Caco-2 (cell line): ENCODE results near the gene PRRG2. TPM values are rescaled to one million over a fixed set of nuclear protein-coding genes. Genes with fewer than 3 reads are reported as not detected.

Experiments
- BruUV-seq: library from RNA; stranded (reverse); fragments of 400-500 nt; replicated peaks from 2 replicates; lab custom pipeline; 2021; lab: Mats Ljungman, UMichigan
- CTCF ChIA-PET: fragments of 300-600 bp; sonication (Branson Sonifier 250); formaldehyde crosslinking; loops from one replicate; lab custom pipeline; 2022; ENCODE audit warnings: antibody characterized with exemption; lab: Charles Lee
- POLR2A ChIA-PET: fragments of 300-600 bp; sonication (Branson Sonifier 250); formaldehyde crosslinking; loops from one replicate; lab custom pipeline; 2022; ENCODE audit warnings: antibody characterized with exemption; lab: Charles Lee
- DNase-seq, 2 experiments: peaks; one replicate each; pipeline versions ENCODE4 v3.0.0 to v3.0.0-alpha.2; 2020 to 2022
- H3K27me3 ChIP-seq: replicated peaks from 2 replicates; pipeline ENCODE4 v1.6.0; 2011; ENCODE audit warnings: low read length; ENCODE audit not compliant: control insufficient read depth, insufficient read depth
- H3K36me3 ChIP-seq: 2 replicates; pipeline ENCODE4 v1.5.1; 2011; ENCODE audit warnings: low read length; ENCODE audit not compliant: control insufficient read depth, insufficient read depth
- H3K4me1 ChIP-seq: fragments of 250-450 bp; sonication (Bioruptor Pico); 2 replicates; pipeline ENCODE4 v1.5.1; 2020; ENCODE audit warnings: mild to moderate bottlenecking
- H3K4me3 ChIP-seq: 2 replicates; pipeline ENCODE4 v1.5.1; 2011; ENCODE audit warnings: low read depth, mild to moderate bottlenecking, control low read depth, low read length
- H3K9me3 ChIP-seq: fragments of 250-450 bp; sonication (Bioruptor Pico); 2 replicates; pipeline ENCODE4 v1.5.1; 2020; ENCODE audit warnings: mild to moderate bottlenecking, moderate library complexity
- H3K27ac Mint-ChIP-seq: one replicate; pipeline ENCODE4 v1.8.0; 2022; ENCODE audit warnings: mixed read lengths; ENCODE audit not compliant: unreplicated experiment
- H3K27me3 Mint-ChIP-seq: one replicate; pipeline ENCODE4 v1.8.0; 2022; ENCODE audit warnings: mixed read lengths; ENCODE audit not compliant: insufficient read depth, unreplicated experiment
- H3K36me3 Mint-ChIP-seq: one replicate; pipeline ENCODE4 v1.8.0; 2022; ENCODE audit warnings: mild to moderate bottlenecking, mixed read lengths; ENCODE audit not compliant: insufficient read depth, unreplicated experiment
- H3K4me1 Mint-ChIP-seq: one replicate; pipeline ENCODE4 v1.8.0; 2022; ENCODE audit warnings: low read depth, mixed read lengths; ENCODE audit not compliant: unreplicated experiment
- H3K4me3 Mint-ChIP-seq: one replicate; pipeline ENCODE4 v1.8.0; 2022; ENCODE audit warnings: mild to moderate bottlenecking, moderate library complexity, mixed read lengths; ENCODE audit not compliant: unreplicated experiment
- H3K9me3 Mint-ChIP-seq: one replicate; pipeline ENCODE4 v1.8.0; 2022; ENCODE audit warnings: mixed read lengths; ENCODE audit not compliant: unreplicated experiment
- CTCF ChIP-seq, 2 experiments: fragments of 200-600 bp in 1 of 2; IDR thresholded peaks; 1 replicate in 1 of 2; 2 replicates in 1 of 2; pipeline versions ENCODE4 v1.5.1 to v1.8.0; 2011 to 2022; ENCODE audit warnings: antibody characterized with exemption in 1 of 2, control low read depth in 1 of 2, inconsistent platforms in 1 of 2, low read depth in 1 of 2, low read length in 1 of 2, mild to moderate bottlenecking in 1 of 2, moderate library complexity in 1 of 2; ENCODE audit not compliant: insufficient read depth in 1 of 2, severe bottlenecking in 1 of 2, unreplicated experiment in 1 of 2
- intact Hi-C: fragments of 100-400 bp; cut with micrococcal nuclease; formaldehyde crosslinking; loops from one replicate; pipeline ENCODE4 v1.10.0; 2022; ENCODE audit not compliant: unreplicated experiment
- total RNA-seq: library from RNA; stranded (reverse); gene quantifications from 2 replicates; pipeline ENCODE4 v1.2.3, GENCODE V29; 2022

PRRG2 gene
- total RNA-seq, 1 experiment from 2014 or later = 7.7 TPM

GRCh38 chr19:49587227-49587626 is 6.1 kb downstream of the PRRG2 start:
- Mint-ChIP-seq H3K27ac (no peak overlapping the region), H3K27me3 (no peaks in the 10 kb centered on the region), H3K9me3 (no peaks in the 10 kb centered on the region), H3K36me3 (peaks cover 9% of the 10 kb centered on the region), H3K4me1 (peaks cover 7% of the 10 kb centered on the region), H3K4me3 (no peak overlapping the region)
- intact Hi-C loops = no loop called here
- no peaks in the 10 kb centered on the region for H3K4me1 ChIP-seq
- no peaks in the 10 kb centered on the region for H3K36me3 ChIP-seq
- H3K4me3 ChIP-seq = no peak overlapping the region
- no peaks in the 10 kb centered on the region for H3K27me3 ChIP-seq
- no peak for TF ChIP-seq CTCF (IDR thresholded peaks at IDR 0.05; ENCODE audit: insufficient read depth in 1 of 2, low read depth in 1 of 2, low read length in 1 of 2, severe bottlenecking in 1 of 2, unreplicated experiment in 1 of 2)
- DNase-seq = no peak
- ChIA-PET CTCF (no interaction called here), POLR2A (interaction anchor here (0.7 kb wide), 1 partner anchor 53 kb away, joined by 12 read pairs; the partner anchor contains the start of gene RRAS)
- BruUV-seq = no TSS peak
- no peaks in the 10 kb centered on the region for H3K9me3 ChIP-seq

GRCh38 chr19:49588365-49589122 is 7.4 kb downstream of the PRRG2 start:
- H3K4me3 ChIP-seq = no peak overlapping the region
- H3K27ac Mint-ChIP-seq = no peak overlapping the region
- H3K4me1 ChIP-seq = peaks cover 2% of the 10 kb centered on the region
- CTCF ChIA-PET = no interaction called here
- H3K4me1 Mint-ChIP-seq = peaks cover 17% of the 10 kb centered on the region
- H3K9me3 Mint-ChIP-seq = no peaks in the 10 kb centered on the region
- no peaks in the 10 kb centered on the region for H3K27me3 ChIP-seq
- no peaks in the 10 kb centered on the region for H3K27me3 Mint-ChIP-seq
- TF ChIP-seq CTCF (IDR thresholded peaks at IDR 0.05; ENCODE audit: insufficient read depth in 1 of 2, low read depth in 1 of 2, low read length in 1 of 2, severe bottlenecking in 1 of 2, unreplicated experiment in 1 of 2) = no peak
- H3K36me3 ChIP-seq = no peaks in the 10 kb centered on the region
- H3K4me3 Mint-ChIP-seq = no peak overlapping the region
- DNase-seq = no peak
- no TSS peak for BruUV-seq
- H3K36me3 Mint-ChIP-seq = peaks cover 10% of the 10 kb centered on the region
- no peaks in the 10 kb centered on the region for H3K9me3 ChIP-seq
- POLR2A ChIA-PET = no interaction called here
- intact Hi-C loops = no loop called here

GRCh38 chr19:49589502-49589905 is 8.4 kb downstream of the PRRG2 start:
- TF ChIP-seq CTCF (IDR thresholded peaks at IDR 0.05; ENCODE audit: insufficient read depth in 1 of 2, low read depth in 1 of 2, low read length in 1 of 2, severe bottlenecking in 1 of 2, unreplicated experiment in 1 of 2) = no peak

More at GRCh38 chr19:49589502-49589905, 8.4 kb downstream of the PRRG2 start:
- intact Hi-C loops = no loop called here
- Histone ChIP-seq H3K27me3 (no peaks in the 10 kb centered on the region), H3K9me3 (no peaks in the 10 kb centered on the region), H3K4me1 (peaks cover 10% of the 10 kb centered on the region), H3K36me3 (no peaks in the 10 kb centered on the region), H3K4me3 (no peak overlapping the region)
- POLR2A ChIA-PET = interaction anchor here (0.7 to 1.6 kb wide), 3 partner anchors 9 to 51 kb away, joined by 8 to 18 read pairs (median 11); partner anchors contain the start of genes NOSIP, PRRG2 and RRAS
- DNase-seq = no peak
- H3K36me3 Mint-ChIP-seq = peaks cover 20% of the 10 kb centered on the region
- H3K4me3 Mint-ChIP-seq = peak overlapping the region; percentile 74
- CTCF ChIA-PET = interaction anchor here (2.4 kb wide), 1 partner anchor 51 kb away, joined by 9 read pairs; the partner anchor contains the start of gene RRAS
- no peaks in the 10 kb centered on the region for H3K27me3 Mint-ChIP-seq
- peaks cover 27% of the 10 kb centered on the region for H3K4me1 Mint-ChIP-seq
- no peak overlapping the region for H3K27ac Mint-ChIP-seq
- BruUV-seq = no TSS peak
- no peaks in the 10 kb centered on the region for H3K9me3 Mint-ChIP-seq
